HG02798 (cell line): Measurements from ENCODE around the gene MAP1LC3B2.

Experiments
- ATAC-seq: cut with Tn5 transposase; IDR thresholded peaks from one replicate; pipeline ENCODE4 v1.9.1; 2021; ENCODE audit warnings: mild to moderate bottlenecking; ENCODE audit not compliant: unreplicated experiment, poor library complexity

The MAP1LC3B2 gene

GRCh38 chr12:116609319-116610114 lies 50.3 kb downstream of the MAP1LC3B2 start:
- no peak for ATAC-seq

- ATAC-seq = no peak
Observed at GRCh38 chr12:116610971-116611541, 51.9 kb downstream of the MAP1LC3B2 start.

DNA sequence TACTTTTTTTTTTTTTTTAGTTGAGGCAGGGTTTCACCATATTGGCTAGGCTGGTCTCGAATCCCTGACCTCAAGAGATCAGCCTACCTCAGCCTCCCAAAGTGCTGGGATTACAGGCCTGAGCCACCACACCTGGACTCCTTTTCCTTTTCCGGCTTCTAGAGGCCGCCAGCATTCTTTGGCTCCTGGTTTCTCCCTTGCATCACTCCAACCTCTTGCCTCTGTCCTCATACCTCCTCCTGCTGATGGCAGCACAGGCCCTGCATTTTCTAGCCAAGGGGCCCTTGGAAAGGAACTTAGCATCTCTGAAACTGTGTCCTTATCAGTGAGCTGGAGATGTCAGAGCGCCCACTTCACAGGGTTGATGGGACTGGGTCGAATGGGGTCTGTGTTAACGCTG lies 53.3 kb downstream of the MAP1LC3B2 start:
- ATAC-seq = no peak

DNA sequence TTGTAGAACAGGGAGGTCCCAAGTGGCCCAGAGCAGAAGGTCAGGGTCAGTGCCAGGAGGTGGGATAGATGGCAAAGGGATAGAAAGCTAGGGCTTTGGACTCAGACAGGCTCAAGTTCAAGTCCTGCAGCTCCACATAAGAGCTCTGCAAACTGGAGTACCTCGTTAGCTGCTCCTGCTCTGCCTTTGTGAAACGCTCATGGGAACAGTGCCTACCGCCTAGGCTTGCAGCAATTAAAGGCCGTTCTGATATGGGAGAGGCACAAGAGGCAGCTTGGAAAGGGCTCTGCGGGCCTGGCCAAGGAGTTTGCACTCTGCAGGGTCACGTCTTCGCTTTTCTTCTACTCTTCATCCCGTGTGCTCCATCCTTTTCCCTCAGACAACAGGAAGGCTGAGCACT lies 54.1 kb downstream of the MAP1LC3B2 start:
- ATAC-seq = no peak

DNA sequence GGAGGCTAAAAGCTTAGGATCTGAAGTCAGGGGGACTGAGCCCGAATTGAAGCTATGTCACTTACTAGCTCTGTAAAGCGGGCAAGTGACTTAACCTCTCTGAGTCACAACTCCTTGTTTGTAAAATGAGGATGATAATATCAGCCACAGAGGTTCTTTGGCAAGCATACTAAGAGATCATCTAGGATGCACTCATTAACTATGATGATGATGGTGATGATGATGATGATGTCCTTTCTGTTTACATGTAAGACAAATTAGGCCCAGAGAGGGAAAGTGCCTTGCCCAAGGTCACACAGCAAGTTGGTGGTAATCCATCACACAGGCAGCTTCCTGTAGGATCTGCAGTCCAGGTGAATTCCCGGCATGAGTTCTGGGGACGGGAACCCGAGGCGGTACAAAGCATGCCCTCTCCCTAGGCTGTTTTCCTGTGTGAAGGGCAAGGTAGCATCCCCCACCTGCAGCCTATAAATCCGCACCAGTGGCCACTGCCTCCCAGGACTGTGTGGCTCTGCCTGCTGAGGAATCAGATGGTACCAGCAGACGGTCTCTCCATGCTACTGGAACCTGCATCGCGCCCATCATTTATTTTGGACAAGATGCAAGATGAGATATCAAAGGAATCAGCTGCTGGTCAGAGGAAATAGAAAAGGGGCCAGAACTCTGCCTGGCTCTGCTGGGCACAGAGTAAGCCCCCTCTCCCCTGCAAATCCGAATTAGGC lies 55.2 kb downstream of the MAP1LC3B2 start:
- no peak for ATAC-seq

- ATAC-seq = no peak
Observed at GRCh38 chr12:116615141-116615861, 56.1 kb downstream of the MAP1LC3B2 start.

- ATAC-seq = no peak
Observed at GRCh38 chr12:116616536-116617248, 57.5 kb downstream of the MAP1LC3B2 start.

- no peak for ATAC-seq
Observed at GRCh38 chr12:116619246-116619645, 60.1 kb downstream of the MAP1LC3B2 start.

- ATAC-seq = no peak
Observed at GRCh38 chr12:116620124-116620491, 60.9 kb downstream of the MAP1LC3B2 start.

GRCh38 chr12:116620492-116621191 lies 61.5 kb downstream of the MAP1LC3B2 start:
- ATAC-seq = no peak

DNA sequence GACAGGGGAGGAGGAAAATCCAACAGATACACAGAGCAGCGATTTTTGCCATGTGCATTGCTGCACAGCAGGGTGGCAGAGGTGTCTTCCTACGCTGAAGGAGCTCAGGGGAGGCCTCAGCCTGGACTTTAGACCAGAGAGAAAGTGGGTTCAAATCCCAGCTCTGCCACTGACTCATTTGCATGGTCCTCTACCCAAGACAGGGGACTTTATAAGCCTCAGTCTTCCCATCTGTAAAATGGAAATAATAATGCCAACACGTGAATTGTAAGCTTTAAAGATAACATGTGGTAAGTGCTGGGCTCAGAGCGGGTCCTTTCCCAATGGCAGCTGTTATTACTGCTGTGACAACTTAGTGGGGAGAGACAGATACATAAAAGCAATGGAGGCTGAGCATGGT lies 62.0 kb downstream of the MAP1LC3B2 start:
- ATAC-seq = no peak

DNA sequence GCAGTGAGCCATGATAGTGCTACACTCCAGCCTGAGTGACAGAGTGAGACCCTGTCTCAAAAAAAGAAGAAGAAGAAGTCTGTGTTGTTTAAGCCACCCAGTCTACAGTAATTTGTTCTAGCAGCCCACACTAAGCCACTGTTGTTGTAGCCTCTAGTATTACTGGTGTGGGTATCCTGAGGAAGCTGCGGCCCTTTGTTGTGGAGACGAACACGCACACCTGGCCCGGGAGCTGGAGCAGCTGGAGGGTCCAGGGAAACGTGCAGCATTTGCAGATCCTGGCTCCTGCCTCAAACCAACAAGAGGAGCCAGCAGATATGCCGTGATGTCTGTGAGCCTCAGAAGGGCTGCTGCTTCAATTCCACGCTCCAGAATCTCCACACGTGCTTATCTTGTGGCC lies 65.3 kb downstream of the MAP1LC3B2 start:
- no peak for ATAC-seq

DNA sequence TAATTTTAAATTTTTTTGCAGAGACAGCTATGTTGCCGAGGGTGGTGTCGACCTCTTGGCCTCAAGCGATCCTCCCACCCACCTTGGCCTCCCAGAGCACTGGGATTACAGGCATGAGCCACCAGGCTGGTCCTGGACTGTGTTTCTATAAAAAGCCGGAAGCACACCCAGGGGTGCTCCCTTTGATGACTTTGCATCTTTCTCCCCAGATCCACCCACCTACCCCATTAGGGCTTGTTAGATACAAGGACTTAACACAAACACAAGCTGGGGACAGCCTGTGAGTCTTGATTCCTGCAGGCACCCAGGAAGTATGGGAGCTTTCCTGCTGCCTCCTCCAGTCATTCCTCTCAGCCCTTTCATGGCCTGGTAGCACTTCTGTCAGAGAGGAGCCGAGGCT lies 67.0 kb downstream of the MAP1LC3B2 start:
- ATAC-seq = no peak
